ENCODE data around the gene HINT2. TPM values are rescaled to one million over a fixed set of nuclear protein-coding genes. Genes with fewer than 3 reads are reported as not detected.

HINT2 gene
- total RNA-seq, 1 experiment from 2014 or later, result 21.4 TPM

DNA sequence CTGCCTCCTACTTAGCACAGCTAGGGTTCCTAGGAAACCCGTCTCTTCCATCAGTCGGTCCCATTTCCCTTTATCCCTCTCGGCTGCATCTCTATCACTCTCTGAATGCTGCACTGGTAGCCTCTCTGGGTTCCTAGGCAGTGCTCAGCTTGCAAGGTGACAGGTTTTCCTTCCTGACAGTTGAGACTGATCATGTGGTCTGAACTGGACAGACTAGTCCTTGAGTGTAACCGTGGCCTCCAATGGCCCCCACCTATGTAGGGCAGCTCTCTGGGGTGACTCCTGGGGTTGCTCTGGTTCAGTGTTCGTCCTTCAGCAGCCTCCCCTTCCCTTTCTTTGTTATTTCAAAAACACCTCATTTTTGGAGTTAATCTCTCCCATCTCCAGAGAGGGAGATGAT lies 18.0 kb upstream of the HINT2 start:
- H3K4me1 ChIP-seq (replicated peaks), result peaks cover 17% of the 10 kb centered on the region
- no peak overlapping the region for H3K27ac ChIP-seq
- no peak overlapping the region for H3K4me3 ChIP-seq
- no peaks in the 10 kb centered on the region for H3K36me3 ChIP-seq
- H3K27me3 ChIP-seq (replicated peaks), result no peaks in the 10 kb centered on the region
- no peaks in the 10 kb centered on the region for H3K9me3 ChIP-seq (replicated peaks)
- no peak for DNase-seq (ENCODE audit: low read depth in 1 of 2, low spot score in 2 of 2)

DNA sequence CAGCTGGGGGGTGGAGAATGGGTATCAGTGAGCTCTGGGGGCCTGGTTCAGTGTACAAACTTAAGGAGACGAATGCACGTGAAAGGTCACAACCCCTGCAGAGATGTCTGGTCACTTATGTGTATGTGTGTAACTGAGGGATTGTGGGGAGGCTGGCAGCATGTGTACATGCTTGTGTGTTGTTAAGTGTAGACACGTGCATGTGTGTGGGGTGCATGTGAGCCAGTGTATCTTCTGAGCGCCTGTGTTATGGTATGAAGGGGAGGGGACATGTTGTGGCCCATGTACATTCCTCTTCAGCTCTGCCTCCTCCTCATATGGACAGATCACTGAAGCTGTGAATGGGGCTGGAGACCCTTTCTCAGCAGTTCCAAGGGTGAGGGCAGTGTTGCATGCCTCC lies 16.2 kb upstream of the HINT2 start:
- H3K27ac ChIP-seq, result no peak overlapping the region
- peaks cover 17% of the 10 kb centered on the region for H3K4me1 ChIP-seq (replicated peaks)
- no peaks in the 10 kb centered on the region for H3K9me3 ChIP-seq (replicated peaks)
- DNase-seq (ENCODE audit: low read depth in 1 of 2, low spot score in 2 of 2), result no peak
- H3K36me3 ChIP-seq, result no peaks in the 10 kb centered on the region
- no peaks in the 10 kb centered on the region for H3K27me3 ChIP-seq (replicated peaks)
- H3K4me3 ChIP-seq, result no peak overlapping the region

DNA sequence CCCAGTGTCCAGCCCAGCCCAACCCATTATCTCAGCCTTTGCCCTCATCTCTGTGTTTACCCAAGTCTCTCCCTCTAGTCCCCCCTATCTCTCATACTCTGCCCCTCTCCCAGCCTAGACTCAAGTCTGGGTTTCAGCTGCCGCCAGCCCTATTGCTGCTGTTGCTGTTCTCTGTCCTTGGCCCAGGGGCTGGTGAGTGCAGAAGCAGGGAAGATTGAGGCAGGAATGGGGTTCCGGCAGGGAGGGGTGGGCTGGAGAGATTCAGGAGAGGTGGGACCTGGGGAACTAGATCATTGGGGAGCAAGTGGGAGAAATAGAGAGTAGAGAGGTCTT lies 14.9 kb upstream of the HINT2 start:
- no peaks in the 10 kb centered on the region for H3K27me3 ChIP-seq (replicated peaks)
- no peaks in the 10 kb centered on the region for H3K36me3 ChIP-seq
- H3K4me3 ChIP-seq, result peak overlapping the region; percentile 68
- H3K4me1 ChIP-seq (replicated peaks), result peaks cover 17% of the 10 kb centered on the region
- no peaks in the 10 kb centered on the region for H3K9me3 ChIP-seq (replicated peaks)
- 0 out of 2 replicates have a peak overlapping the region, but pooled peaks have one; percentile 70 for H3K27ac ChIP-seq
- DNase-seq (ENCODE audit: low read depth in 1 of 2, low spot score in 2 of 2), result no peak

DNA sequence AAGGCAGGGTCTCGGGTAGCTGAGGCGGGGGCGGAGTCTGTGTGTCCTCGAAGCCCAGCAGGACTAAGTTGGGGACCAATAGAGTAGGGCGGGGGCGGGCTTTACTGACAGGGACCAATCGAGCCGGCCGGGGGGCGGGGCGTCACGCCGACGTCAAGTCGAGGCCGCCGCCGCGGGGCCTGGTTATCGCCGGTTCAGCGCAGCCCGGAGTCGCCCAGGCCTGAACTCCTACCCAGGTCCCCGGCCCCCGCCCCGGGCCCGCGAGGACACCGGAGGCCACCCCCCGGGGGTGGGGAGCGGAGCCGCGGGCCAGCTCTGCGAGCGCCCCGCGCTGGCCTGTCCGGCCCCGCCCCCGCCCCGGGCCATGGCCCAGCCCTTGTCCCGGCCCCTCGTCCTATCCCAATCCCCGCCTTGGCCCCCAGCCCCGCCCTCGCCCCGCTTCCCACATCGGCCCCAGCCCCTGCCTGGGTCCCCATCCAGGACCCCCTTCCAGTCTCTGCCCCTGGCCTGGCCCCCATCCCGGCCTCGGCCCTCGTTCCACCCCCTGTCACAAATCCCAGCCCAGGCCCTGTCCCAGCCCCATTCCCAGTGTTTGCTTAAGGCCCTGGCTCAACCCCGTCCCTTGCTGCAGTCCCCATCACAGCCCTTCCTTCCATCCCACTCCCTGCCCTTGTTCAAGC lies 14.4 kb upstream of the HINT2 start, which contains the start of gene TMEM8B:
TMEM8B (plus strand) TSS at position 145 of the 680 bp plus-strand sequence; CDS start at position 365, 220 bp downstream.
- Histone ChIP-seq H3K9me3 (replicated peaks) (no peaks in the 10 kb centered on the region), H3K27ac (peak within 1 kb of the TSS; percentile 70), H3K4me3 (peak within 1 kb of the TSS; percentile 68), H3K36me3 (no peaks in the 10 kb centered on the region), H3K4me1 (replicated peaks) (peaks cover 14% of the 10 kb centered on the region), H3K27me3 (replicated peaks) (no peaks in the 10 kb centered on the region)
- DNase-seq (ENCODE audit: low read depth in 1 of 2, low spot score in 2 of 2), result peak; percentile 54 to 88

DNA sequence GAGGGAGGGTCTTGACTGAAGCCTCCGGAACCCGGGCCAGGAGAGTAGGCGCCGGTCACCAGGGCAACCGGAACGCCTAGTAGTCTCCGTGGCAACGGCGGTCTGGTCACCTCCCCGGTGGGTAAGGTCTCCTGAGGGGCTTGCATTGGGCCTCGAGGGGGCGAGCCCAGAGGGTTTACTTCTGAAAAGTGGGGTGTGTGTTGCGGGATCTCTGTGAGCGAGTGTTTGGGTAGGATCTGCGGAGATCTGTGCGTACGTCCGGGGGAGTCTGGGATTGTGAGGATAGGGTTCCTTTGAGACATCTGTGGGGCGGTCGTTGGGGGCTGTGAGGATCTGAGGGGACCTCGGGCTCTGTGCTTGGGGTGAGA lies 13.9 kb upstream of the HINT2 start, which contains the start of gene FAM221B:
FAM221B (minus strand) TSS at position 17 of the 368 bp plus-strand sequence. CDS start 2,571 bp downstream, outside the sequence.
- peak within 1 kb of the TSS; percentile 70 for H3K27ac ChIP-seq
- no peak for DNase-seq (ENCODE audit: low read depth in 1 of 2, low spot score in 2 of 2)
- no peaks in the 10 kb centered on the region for H3K9me3 ChIP-seq (replicated peaks)
- H3K36me3 ChIP-seq, result no peaks in the 10 kb centered on the region
- no peaks in the 10 kb centered on the region for H3K27me3 ChIP-seq (replicated peaks)
- peaks cover 9% of the 10 kb centered on the region for H3K4me1 ChIP-seq (replicated peaks)
- peak within 1 kb of the TSS; percentile 68 for H3K4me3 ChIP-seq

DNA sequence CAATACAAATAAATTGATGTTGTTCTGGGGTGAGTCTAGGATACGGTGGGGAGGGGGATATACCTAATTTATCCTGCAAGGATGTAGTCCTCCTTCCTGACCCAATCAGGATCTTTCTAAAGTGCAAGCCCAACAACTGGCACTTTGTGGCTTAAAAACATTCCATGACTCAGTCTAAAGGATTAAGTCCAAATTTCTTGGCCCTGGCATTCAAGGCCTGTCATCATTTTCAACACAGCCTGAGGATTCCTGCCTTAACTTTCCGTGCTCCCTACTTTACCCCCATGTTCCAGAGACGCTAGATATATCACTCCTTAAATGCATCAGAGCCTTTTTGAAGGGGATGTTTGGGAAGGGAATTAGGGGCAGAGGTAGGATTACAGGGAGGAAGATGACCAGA lies 12.6 kb upstream of the HINT2 start:
- Histone ChIP-seq H3K27ac (no peak overlapping the region), H3K36me3 (no peaks in the 10 kb centered on the region), H3K4me3 (no peak overlapping the region), H3K9me3 (replicated peaks) (no peaks in the 10 kb centered on the region), H3K27me3 (replicated peaks) (no peaks in the 10 kb centered on the region), H3K4me1 (replicated peaks) (peaks cover 5% of the 10 kb centered on the region; the same call in 1 of the 2 replicates)
- no peak for DNase-seq (ENCODE audit: low read depth in 1 of 2, low spot score in 2 of 2)

DNA sequence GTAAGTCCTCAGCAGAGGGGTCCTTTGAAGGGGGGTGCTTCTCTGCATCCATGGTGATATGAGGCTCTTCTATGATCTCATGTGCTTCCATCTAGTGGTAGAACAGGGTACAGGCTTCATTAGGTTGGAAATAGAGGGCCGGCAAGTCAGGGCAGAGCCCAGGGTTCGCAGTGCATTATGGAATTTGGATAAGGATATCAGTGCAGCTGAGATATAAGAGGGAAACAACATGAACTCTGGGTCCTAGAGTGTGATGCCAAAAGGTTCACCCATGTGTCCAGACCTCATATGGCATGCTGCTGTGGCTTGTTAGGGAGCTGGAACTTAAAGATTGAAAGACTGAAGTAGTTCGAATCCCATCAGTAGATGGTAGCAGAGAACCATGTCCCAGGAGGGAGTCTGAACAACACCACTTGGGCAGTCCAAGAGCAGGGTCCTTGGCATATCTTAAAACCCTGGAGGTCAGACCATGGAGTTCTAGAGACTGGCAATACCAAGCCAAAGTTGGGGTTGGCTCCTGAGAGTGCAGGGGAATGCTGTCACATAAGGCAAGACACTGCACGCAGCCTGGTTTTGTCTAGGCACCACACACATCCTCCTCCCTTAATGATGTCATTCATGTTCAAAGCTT lies 11.3 kb upstream of the HINT2 start:
- Histone ChIP-seq H3K27me3 (replicated peaks) (no peaks in the 10 kb centered on the region), H3K4me3 (no peak overlapping the region), H3K36me3 (no peaks in the 10 kb centered on the region), H3K27ac (no peak overlapping the region), H3K4me1 (replicated peaks) (peaks cover 5% of the 10 kb centered on the region; the same call in 1 of the 2 replicates), H3K9me3 (replicated peaks) (no peaks in the 10 kb centered on the region)
- DNase-seq (ENCODE audit: low read depth in 1 of 2, low spot score in 2 of 2), result peak in 1 of 2 experiments; percentile 53

DNA sequence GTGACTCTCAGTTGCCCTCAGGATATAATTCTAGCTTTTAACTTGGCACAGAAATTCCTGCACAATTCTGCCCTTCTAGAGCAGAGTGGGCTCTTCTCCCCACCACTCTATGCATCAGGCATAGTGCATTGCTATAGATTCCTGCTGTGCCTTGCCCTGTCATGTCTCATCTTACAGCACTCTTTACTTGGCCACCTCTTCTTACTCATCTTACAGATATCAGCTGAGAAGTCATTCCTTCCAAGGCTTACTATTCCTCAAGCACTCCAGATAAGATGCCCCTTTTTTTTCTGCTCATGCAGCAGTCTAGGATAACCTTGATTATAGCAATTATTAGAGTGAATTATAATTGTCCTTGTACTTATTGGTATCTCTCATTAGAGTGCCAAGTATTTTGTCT lies 8.1 kb upstream of the HINT2 start:
- H3K9me3 ChIP-seq (replicated peaks), result no peaks in the 10 kb centered on the region
- no peak overlapping the region for H3K27ac ChIP-seq
- H3K27me3 ChIP-seq (replicated peaks), result no peaks in the 10 kb centered on the region
- no peaks in the 10 kb centered on the region for H3K36me3 ChIP-seq
- H3K4me3 ChIP-seq, result no peak overlapping the region
- H3K4me1 ChIP-seq (replicated peaks), result no peaks in the 10 kb centered on the region; the same call in 1 of the 2 replicates
- DNase-seq (ENCODE audit: low read depth in 1 of 2, low spot score in 2 of 2), result no peak

DNA sequence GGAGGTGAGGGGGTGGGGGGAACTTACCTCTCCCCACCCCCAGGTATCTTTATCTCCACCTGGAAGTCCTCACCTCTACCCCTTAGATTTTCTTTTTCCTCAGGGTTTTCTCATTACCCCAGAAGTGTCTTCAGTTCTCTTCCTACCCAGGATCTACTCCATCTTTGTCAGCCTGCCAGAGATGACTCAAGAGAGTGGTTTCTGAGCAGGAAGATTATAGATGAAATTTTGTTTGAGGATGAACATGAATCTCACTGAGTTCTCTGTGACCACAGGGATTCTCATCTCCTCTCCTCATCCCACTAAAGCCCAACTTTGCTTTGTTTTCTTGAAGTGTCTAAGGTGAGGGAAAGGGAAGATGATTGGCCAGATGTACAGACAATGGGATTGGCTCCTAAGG lies 5.2 kb upstream of the HINT2 start:
- no peak overlapping the region for H3K27ac ChIP-seq
- no peak for DNase-seq (ENCODE audit: low read depth in 1 of 2, low spot score in 2 of 2)

DNA sequence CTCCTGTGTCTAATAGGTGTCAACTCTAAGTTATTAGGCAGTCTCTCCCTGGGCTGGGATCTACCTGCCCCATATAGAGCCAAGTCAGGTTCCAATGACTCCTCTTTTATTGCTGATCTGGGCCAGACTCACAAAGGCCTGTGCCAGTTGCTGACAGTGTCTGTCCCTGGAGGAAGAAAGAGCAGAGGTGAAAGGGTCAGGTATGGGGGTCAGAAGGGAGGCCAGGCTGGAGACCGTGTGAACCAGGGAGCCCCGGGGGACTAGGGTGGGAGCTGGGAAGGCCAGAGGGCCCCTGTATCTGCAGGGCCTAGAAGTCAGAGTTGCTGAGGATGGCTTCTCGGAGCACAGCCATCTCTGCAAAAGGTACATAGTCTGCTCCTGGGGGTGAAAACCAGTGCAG lies 3.5 kb upstream of the HINT2 start:
- no peaks in the 10 kb centered on the region for H3K9me3 ChIP-seq (replicated peaks)
- H3K27ac ChIP-seq, result no peak overlapping the region
- H3K27me3 ChIP-seq (replicated peaks), result no peaks in the 10 kb centered on the region
- no peak for DNase-seq (ENCODE audit: low read depth in 1 of 2, low spot score in 2 of 2)
- H3K36me3 ChIP-seq, result peaks cover 3% of the 10 kb centered on the region; the same call in 1 of the 2 replicates
- no peak overlapping the region for H3K4me3 ChIP-seq
- peaks cover 8% of the 10 kb centered on the region for H3K4me1 ChIP-seq (replicated peaks)

More for the DNA sequence above, 5.2 kb upstream of the HINT2 start:
- Histone ChIP-seq H3K4me3 (no peak overlapping the region), H3K4me1 (replicated peaks) (no peaks in the 10 kb centered on the region), H3K36me3 (no peaks in the 10 kb centered on the region), H3K27me3 (replicated peaks) (no peaks in the 10 kb centered on the region), H3K9me3 (replicated peaks) (no peaks in the 10 kb centered on the region)

DNA sequence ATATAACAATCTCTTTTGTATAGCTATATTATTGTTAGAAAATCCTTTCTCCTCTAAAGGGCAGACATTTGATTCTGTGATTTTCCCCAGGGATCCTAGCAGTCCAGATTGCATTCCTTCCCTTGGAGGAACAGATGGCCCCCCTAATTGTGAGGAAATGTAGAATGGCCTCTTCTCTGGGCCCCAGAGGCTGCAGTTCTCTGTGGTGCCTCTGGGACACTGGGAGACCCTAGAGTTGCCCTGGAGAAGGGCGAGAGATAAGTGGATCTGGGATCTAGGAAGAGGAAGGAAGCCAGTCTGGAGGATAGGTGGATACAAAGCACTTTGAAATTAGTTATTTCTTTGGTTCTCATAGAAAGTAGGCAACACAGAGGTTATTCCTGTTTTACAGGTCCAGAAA lies 1.9 kb upstream of the HINT2 start:
- no peak overlapping the region for H3K27ac ChIP-seq
- DNase-seq (ENCODE audit: low read depth in 1 of 2, low spot score in 2 of 2), result no peak

DNA sequence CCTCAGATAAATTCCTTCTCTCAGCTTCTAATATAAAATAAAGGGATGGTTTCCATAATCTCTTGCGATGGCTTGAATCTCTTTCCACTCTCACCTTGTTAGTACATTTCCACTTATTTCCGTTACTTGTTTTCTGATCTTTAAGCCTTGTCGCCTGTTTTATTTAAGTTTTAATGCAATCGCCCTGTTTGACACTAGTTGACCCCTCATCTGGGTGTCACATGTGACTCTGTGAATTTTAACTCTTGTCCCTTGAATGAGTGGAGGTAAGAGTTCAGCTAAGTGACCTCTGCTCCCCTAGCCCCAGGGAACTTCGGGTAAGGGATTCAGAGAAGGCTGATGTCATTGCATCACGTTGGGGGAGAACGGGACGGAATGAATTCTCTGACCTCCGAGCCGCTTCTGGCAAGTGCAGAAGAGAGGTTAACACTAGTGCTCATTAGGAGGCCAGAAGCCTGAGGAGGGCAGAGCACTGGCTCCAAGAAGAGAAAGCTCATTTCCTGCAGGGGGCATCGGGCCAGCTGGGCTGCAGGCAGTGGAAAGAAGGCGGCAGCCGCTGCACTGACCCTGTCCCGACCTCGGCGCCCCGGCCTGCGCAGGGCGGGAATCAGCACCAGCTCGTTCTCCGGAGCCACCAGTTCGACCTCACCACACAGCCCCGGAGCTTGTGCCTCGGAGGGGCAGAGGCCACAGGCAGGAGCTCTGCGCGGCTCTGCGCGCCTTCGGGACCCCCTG lies 569 bp downstream of the HINT2 start:
- peak in 1 of 2 experiments; percentile 48 for DNase-seq (ENCODE audit: low read depth in 1 of 2, low spot score in 2 of 2)
- H3K4me3 ChIP-seq, result peak overlapping the region; percentile 78
- no peaks in the 10 kb centered on the region for H3K27me3 ChIP-seq (replicated peaks)
- peaks cover 21% of the 10 kb centered on the region for H3K4me1 ChIP-seq (replicated peaks)
- peaks cover 3% of the 10 kb centered on the region; the same call in 1 of the 2 replicates for H3K36me3 ChIP-seq
- no peaks in the 10 kb centered on the region for H3K9me3 ChIP-seq (replicated peaks)
- H3K27ac ChIP-seq, result peak overlapping the region; percentile 48

More for the DNA sequence above, 1.9 kb upstream of the HINT2 start:
- no peaks in the 10 kb centered on the region for H3K27me3 ChIP-seq (replicated peaks)
- H3K4me1 ChIP-seq (replicated peaks), result peaks cover 17% of the 10 kb centered on the region
- no peaks in the 10 kb centered on the region for H3K9me3 ChIP-seq (replicated peaks)
- no peak overlapping the region for H3K4me3 ChIP-seq
- H3K36me3 ChIP-seq, result peaks cover 3% of the 10 kb centered on the region; the same call in 1 of the 2 replicates

DNA sequence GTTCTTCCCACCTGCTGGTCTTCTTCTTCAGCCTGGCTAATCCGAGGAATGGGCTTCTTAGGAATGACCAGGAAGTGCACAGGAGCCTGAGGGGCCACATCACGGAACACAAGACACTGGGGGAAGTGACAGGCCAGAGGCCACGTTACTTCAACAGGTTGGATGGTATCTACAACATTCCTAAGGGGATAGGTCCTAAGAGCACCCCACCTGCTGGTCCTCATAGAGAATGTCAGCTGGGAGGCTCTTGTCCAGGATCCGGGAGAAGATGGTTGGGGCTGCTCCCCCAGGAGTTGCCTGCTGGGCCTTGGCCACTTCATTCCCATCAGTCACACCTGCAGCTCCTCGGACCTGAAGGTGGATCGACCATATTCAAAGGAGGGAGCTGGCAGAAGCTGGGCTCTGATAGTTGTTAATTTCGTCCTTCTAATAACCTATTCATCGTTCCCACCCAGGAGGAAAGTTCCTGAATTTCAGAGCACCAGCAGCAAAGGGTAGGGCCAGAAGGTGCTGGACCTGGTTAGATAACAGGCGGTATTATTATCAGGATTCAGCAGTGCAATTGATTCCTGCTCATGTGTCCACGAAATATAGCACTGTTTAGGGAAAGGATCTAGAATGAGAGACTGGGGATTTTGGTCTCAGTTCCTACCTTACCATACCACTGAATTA lies 1.3 kb downstream of the HINT2 start:
- H3K4me1 ChIP-seq (replicated peaks), result peaks cover 21% of the 10 kb centered on the region
- peaks cover 3% of the 10 kb centered on the region; the same call in 1 of the 2 replicates for H3K36me3 ChIP-seq

More for the DNA sequence above, 1.3 kb downstream of the HINT2 start:
- Histone ChIP-seq H3K4me3 (no peak overlapping the region; the same call in 1 of the 2 replicates), H3K9me3 (replicated peaks) (no peaks in the 10 kb centered on the region), H3K27me3 (replicated peaks) (no peaks in the 10 kb centered on the region), H3K27ac (no peak overlapping the region)
- no peak for DNase-seq (ENCODE audit: low read depth in 1 of 2, low spot score in 2 of 2)

Data from SJSA1 (cell line).